AG04450 (cell line): ENCODE data around the gene COL26A1. TPM values are rescaled to one million over a fixed set of nuclear protein-coding genes. Genes with fewer than 3 reads are reported as not detected.
A peak's percentile ranks its signal among the peaks of the same experiment; 100 is the strongest.

ENCODE experiments used
- CTCF ChIA-PET: fragments of 300-600, 350-600 bp; formaldehyde crosslinking; extraction: SDS; loops from one replicate; lab custom pipeline; 2022; ENCODE audit warnings: antibody characterized with exemption, inconsistent platforms; lab: Charles Lee
- POLR2A ChIA-PET: fragments of 350-600 bp; formaldehyde crosslinking; extraction: SDS; loops from one replicate; lab custom pipeline; 2021; ENCODE audit warnings: antibody characterized with exemption, inconsistent platforms; lab: Yijun Ruan, JAX
- DNase-seq: peaks from one replicate; pipeline ENCODE4 v3.0.0-alpha.2; 2011; ENCODE audit warnings: low read depth, low spot score
- H3K27ac ChIP-seq: one replicate; pipeline ENCODE4 v1.5.1; 2012; ENCODE audit warnings: low read depth, low read length, control low read depth
- H3K27me3 ChIP-seq: one replicate; pipeline ENCODE4 v1.6.0; 2012; ENCODE audit warnings: low read length; ENCODE audit not compliant: control insufficient read depth, insufficient read depth
- H3K4me3 ChIP-seq: 2 replicates; pipeline ENCODE4 v1.5.1; 2011; ENCODE audit warnings: mild to moderate bottlenecking, low read depth, low read length, control low read depth
- H3K9me3 ChIP-seq: 2 replicates; pipeline ENCODE4 v1.5.1; 2012; ENCODE audit warnings: low read length; ENCODE audit not compliant: control insufficient read depth, insufficient read depth
- polyA plus RNA-seq: library from polyadenylated mRNA; depleted of rRNA; stranded (reverse); fragments of >200 nt; gene quantifications from 2 replicates; pipeline ENCODE4 v1.2.3, GENCODE V29; 2011
- TF ChIP-seq, protein P1 (sequence below): IDR thresholded peaks from 2 replicates; pipeline ENCODE4 v1.5.1; 2011; ENCODE audit warnings: low read depth, low read length, control low read depth, inconsistent platforms

COL26A1 gene
- polyA plus RNA-seq, 1 experiment, result 0.06 TPM

DNA sequence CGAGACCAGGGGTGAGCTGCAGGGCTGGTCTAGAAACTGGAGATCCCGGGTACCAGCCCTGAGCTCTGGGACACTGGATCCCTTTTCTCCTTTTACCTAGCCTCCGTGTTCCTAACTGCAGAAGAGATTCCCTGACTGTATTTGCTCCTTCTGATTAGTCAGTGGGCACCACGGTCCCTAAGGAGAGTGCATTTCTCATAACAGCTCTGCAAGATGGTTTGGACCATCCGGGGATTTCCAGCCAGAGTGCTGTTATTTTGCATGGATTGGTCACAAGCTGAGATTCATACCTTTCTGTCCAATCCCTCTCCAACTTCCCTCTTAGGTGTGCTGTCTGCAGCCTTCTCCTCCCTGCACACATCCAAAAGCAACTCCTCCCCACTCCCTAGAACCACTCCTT lies 143.9 kb downstream of the COL26A1 start:
- TF ChIP-seq, protein P1, sequence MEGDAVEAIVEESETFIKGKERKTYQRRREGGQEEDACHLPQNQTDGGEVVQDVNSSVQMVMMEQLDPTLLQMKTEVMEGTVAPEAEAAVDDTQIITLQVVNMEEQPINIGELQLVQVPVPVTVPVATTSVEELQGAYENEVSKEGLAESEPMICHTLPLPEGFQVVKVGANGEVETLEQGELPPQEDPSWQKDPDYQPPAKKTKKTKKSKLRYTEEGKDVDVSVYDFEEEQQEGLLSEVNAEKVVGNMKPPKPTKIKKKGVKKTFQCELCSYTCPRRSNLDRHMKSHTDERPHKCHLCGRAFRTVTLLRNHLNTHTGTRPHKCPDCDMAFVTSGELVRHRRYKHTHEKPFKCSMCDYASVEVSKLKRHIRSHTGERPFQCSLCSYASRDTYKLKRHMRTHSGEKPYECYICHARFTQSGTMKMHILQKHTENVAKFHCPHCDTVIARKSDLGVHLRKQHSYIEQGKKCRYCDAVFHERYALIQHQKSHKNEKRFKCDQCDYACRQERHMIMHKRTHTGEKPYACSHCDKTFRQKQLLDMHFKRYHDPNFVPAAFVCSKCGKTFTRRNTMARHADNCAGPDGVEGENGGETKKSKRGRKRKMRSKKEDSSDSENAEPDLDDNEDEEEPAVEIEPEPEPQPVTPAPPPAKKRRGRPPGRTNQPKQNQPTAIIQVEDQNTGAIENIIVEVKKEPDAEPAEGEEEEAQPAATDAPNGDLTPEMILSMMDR, result no peak
- H3K27me3 ChIP-seq, result peaks cover 26% of the 10 kb centered on the region
- ChIA-PET POLR2A (no interaction called here), CTCF (interaction anchor here (1.1 to 1.4 kb wide), 2 partner anchors 142 to 143 kb away, joined by 5 to 6 read pairs; partner anchors contain the start of gene COL26A1)
- no peak overlapping the region for H3K27ac ChIP-seq
- H3K9me3 ChIP-seq, result no peaks in the 10 kb centered on the region
- no peak overlapping the region for H3K4me3 ChIP-seq
- DNase-seq, result no peak

DNA sequence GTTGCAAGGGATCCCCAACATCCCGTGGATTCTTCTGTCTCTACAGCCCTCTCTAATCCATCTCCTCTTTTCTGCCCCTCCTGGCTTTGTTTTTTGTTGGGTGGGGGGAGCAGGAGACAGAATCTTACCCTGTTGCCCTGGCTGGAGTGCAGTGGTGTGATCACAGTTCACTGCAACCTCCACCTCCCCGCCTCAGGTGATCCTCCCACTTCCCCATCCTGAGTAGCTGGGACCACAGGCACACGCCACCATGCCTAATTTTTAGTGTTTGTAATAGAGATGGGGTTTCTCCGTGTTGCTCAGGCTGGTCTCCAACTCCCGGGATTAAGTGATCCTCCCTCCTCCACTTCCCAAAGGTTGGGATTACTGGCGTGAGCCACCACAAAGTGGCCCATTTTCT lies 144.7 kb downstream of the COL26A1 start:
- no peak overlapping the region for H3K27ac ChIP-seq
- peaks cover 26% of the 10 kb centered on the region for H3K27me3 ChIP-seq
- CTCF ChIA-PET, result interaction anchor here (1.0 to 2.3 kb wide), 4 partner anchors 10 to 363 kb away, joined by 3 to 21 read pairs (median 8); no protein-coding TSS in a partner anchor
- TF ChIP-seq, protein P1, result no peak
- H3K4me3 ChIP-seq, result no peak overlapping the region
- DNase-seq, result no peak
- no peaks in the 10 kb centered on the region for H3K9me3 ChIP-seq
- POLR2A ChIA-PET, result no interaction called here

DNA sequence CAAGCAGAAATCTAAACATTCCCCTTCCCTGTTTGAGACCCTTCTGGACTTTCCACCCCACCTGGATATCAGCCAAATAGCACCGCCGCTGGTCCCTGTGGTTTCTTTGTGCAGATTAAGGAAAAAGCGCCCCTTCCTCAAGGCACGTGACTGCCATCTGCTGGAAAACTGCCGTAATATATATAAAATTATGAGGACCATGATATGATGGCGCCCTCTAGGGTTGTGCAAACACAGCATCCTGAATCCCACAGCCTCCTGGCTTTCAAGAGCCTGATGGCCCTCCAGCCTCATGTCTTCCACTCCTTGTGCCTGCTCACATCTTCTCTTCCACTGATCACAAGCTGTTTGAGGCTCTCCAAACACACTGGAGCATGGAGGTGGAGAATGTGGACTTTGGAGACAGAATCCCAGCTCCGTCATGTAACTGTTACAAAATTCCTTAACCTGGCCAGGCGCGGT lies 145.1 kb downstream of the COL26A1 start:
- Histone ChIP-seq H3K27ac (no peak overlapping the region), H3K9me3 (no peaks in the 10 kb centered on the region), H3K4me3 (no peak overlapping the region), H3K27me3 (peaks cover 26% of the 10 kb centered on the region)
- TF ChIP-seq, protein P1, result peak; percentile 68
- ChIA-PET POLR2A (no interaction called here), CTCF (interaction anchor here (0.6 to 2.3 kb wide), 8 partner anchors 8 to 364 kb away, joined by 3 to 21 read pairs (median 3); no protein-coding TSS in a partner anchor)
- no peak for DNase-seq

DNA sequence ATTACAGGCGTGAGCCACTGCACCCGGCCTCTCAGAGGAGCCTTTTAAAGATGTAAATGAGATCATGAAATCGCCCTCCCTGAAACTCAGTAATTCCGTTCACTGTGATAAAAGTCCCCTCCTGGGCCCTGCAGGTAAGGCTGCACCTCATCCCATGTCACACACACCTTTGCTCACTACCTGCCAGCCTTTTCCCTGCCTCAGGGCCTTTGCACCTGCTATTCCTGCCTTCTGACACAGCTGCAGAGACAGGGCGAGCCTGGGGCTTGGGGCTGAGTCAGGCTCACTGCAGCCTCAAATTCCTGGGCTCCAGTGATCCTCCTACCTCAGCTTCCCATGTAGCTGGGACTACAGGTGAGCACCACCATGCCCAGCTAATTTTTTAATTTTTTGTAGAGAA lies 147.6 kb downstream of the COL26A1 start:
- Histone ChIP-seq H3K27ac (no peak overlapping the region), H3K27me3 (peaks cover 26% of the 10 kb centered on the region), H3K9me3 (no peaks in the 10 kb centered on the region), H3K4me3 (no peak overlapping the region)
- ChIA-PET CTCF (no interaction called here), POLR2A (no interaction called here)
- TF ChIP-seq, protein P1, result no peak
- DNase-seq, result no peak

DNA sequence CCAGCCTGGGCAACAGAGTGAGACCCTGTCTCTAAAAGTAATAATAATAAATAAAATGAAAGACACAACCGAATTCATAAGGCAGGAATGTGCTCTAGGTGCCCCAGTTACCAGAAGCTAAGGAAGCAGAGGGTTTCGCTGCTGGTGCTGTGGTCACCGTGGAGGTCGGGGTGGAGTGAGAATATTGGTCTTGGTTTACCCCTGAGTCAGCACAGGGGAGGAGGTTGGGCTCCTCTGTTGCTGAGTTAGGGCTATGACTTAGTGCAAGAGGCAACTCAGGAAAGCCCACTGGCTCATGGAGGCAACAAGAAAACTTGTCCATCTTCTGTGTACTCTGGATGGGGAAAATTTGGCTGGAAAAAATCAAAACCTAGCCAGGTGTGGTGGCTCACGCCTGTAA lies 149.3 kb downstream of the COL26A1 start:
- DNase-seq, result no peak
- TF ChIP-seq, protein P1, result no peak
- Histone ChIP-seq H3K9me3 (no peaks in the 10 kb centered on the region), H3K27ac (no peak overlapping the region), H3K4me3 (no peak overlapping the region), H3K27me3 (peaks cover 24% of the 10 kb centered on the region)
- POLR2A ChIA-PET, result no interaction called here
- CTCF ChIA-PET, result no interaction called here
